Keratinocyte (primary cell): ENCODE data around the gene TMCC2. TPM values are rescaled to one million over a fixed set of nuclear protein-coding genes. Genes with fewer than 3 reads are reported as not detected.

ENCODE experiments used
- DNase-seq: peaks from one replicate; pipeline ENCODE4 v3.0.0-alpha.2; 2011; ENCODE audit warnings: low read depth, missing footprints, low spot score
- FAIRE-seq: peaks from 2 replicates; lab custom pipeline; 2011; peaks lifted over from hg19 to GRCh38; lab: Jason Lieb, UNC
- H2AFZ ChIP-seq: 2 replicates; pipeline ENCODE4 v1.6.0; 2012; ENCODE audit warnings: low read length, control low read depth, inconsistent platforms; ENCODE audit not compliant: control insufficient read depth
- H3K27ac ChIP-seq: 2 replicates; pipeline ENCODE4 v1.5.1; 2011; ENCODE audit warnings: low read length; ENCODE audit not compliant: control insufficient read depth, insufficient read depth
- H3K27me3 ChIP-seq: 3 replicates; pipeline ENCODE4 v1.6.0; 2011; ENCODE audit warnings: low read length; ENCODE audit not compliant: control insufficient read depth, insufficient read depth; ENCODE audit errors: extremely low read depth
- H3K36me3 ChIP-seq, 2 experiments: 2 replicates in 1 of 2; 3 replicates in 1 of 2; pipeline ENCODE4 v1.5.1; 2011; ENCODE audit warnings: low read length in 2 of 2, mild to moderate bottlenecking in 1 of 2; ENCODE audit not compliant: control insufficient read depth in 2 of 2, insufficient read depth in 2 of 2; ENCODE audit errors: extremely low read depth in 1 of 2
- H3K4me1 ChIP-seq: 3 replicates; pipeline ENCODE4 v1.5.1; 2011; ENCODE audit warnings: low read length; ENCODE audit not compliant: control insufficient read depth, insufficient read depth; ENCODE audit errors: extremely low read depth
- H3K4me2 ChIP-seq: 3 replicates; pipeline ENCODE4 v1.6.0; 2011; ENCODE audit warnings: low read depth, low read length; ENCODE audit not compliant: control insufficient read depth, insufficient read depth; ENCODE audit errors: extremely low read depth
- H3K4me3 ChIP-seq, 3 experiments: fragments of 200-600 bp in 1 of 3; sonication (generic) in 1 of 3; 2 replicates in 2 of 3; 3 replicates in 1 of 3; pipeline ENCODE4 v1.5.1; 2011 to 2016; ENCODE audit warnings: low read length in 3 of 3, mild to moderate bottlenecking in 3 of 3, control low read depth in 2 of 3, inconsistent platforms in 1 of 3, low read depth in 1 of 3, mixed read lengths in 1 of 3, mixed run types in 1 of 3, moderate library complexity in 1 of 3; ENCODE audit not compliant: control insufficient read depth in 2 of 3, insufficient read depth in 2 of 3; ENCODE audit errors: extremely low read depth in 1 of 3
- H3K79me2 ChIP-seq: 2 replicates; pipeline ENCODE4 v1.6.0; 2012; ENCODE audit warnings: low read length; ENCODE audit not compliant: control insufficient read depth, insufficient read depth
- H3K9ac ChIP-seq: 3 replicates; pipeline ENCODE4 v1.6.0; 2011; ENCODE audit warnings: low read length; ENCODE audit not compliant: control insufficient read depth, insufficient read depth; ENCODE audit errors: extremely low read depth
- H3K9me1 ChIP-seq: 3 replicates; pipeline ENCODE4 v1.6.0; 2011; ENCODE audit warnings: low read length; ENCODE audit not compliant: control insufficient read depth, insufficient read depth; ENCODE audit errors: extremely low read depth
- H3K9me3 ChIP-seq: 2 replicates; pipeline ENCODE4 v1.5.1; 2012; ENCODE audit warnings: low read depth, low read length; ENCODE audit not compliant: control insufficient read depth
- H4K20me1 ChIP-seq: 3 replicates; pipeline ENCODE4 v1.6.0; 2011; ENCODE audit warnings: low read length; ENCODE audit not compliant: control insufficient read depth, insufficient read depth; ENCODE audit errors: extremely low read depth
- EZH2 ChIP-seq: IDR thresholded peaks from one replicate; pipeline ENCODE4 v1.6.1; 2012; ENCODE audit warnings: inconsistent platforms, mild to moderate bottlenecking, low read length, moderate library complexity
- dilution Hi-C: fragments of 300-500 bp; cut with MboI; formaldehyde crosslinking; loops from one replicate; pipeline ENCODE4 v1.7.0; 2020; ENCODE audit warnings: low sequenced_read_pairs; ENCODE audit not compliant: extremely low pct_ligation_motif_present
- polyA plus RNA-seq, 5 experiments: library from polyadenylated mRNA; depleted of rRNA in 3 of 5; stranded (reverse) in 3 of 5; stranded (forward) in 1 of 5; unstranded in 1 of 5; fragments of >200 nt; gene quantifications; 1 replicate in 1 of 5; 2 replicates in 3 of 5; 3 replicates in 1 of 5; pipeline versions ENCODE4 v1.2.1 to v1.2.3, GENCODE V29; 2011 to 2012; ENCODE audit warnings: missing spikeins in 2 of 5, low read depth in 1 of 5, low replicate concordance in 1 of 5
- TF ChIP-seq, protein P1 (sequence below), 3 experiments: IDR thresholded peaks in 1 of 3; conservative IDR thresholded peaks in 1 of 3; optimal IDR thresholded peaks in 1 of 3; 2 replicates in 2 of 3; 3 replicates in 1 of 3; pipeline versions ENCODE3 to v1.5.1; 2011; ENCODE audit warnings: low read length in 3 of 3, mild to moderate bottlenecking in 3 of 3, moderate library complexity in 2 of 3, control low read depth in 1 of 3, inconsistent platforms in 1 of 3; ENCODE audit not compliant: insufficient read depth in 2 of 3; ENCODE audit errors: extremely low read depth in 1 of 3

TMCC2 gene
- polyA plus RNA-seq, 1 donor (not counting 4 experiments of a cell fraction or from before 2014, with no cell fraction given), result 0.60 TPM

DNA sequence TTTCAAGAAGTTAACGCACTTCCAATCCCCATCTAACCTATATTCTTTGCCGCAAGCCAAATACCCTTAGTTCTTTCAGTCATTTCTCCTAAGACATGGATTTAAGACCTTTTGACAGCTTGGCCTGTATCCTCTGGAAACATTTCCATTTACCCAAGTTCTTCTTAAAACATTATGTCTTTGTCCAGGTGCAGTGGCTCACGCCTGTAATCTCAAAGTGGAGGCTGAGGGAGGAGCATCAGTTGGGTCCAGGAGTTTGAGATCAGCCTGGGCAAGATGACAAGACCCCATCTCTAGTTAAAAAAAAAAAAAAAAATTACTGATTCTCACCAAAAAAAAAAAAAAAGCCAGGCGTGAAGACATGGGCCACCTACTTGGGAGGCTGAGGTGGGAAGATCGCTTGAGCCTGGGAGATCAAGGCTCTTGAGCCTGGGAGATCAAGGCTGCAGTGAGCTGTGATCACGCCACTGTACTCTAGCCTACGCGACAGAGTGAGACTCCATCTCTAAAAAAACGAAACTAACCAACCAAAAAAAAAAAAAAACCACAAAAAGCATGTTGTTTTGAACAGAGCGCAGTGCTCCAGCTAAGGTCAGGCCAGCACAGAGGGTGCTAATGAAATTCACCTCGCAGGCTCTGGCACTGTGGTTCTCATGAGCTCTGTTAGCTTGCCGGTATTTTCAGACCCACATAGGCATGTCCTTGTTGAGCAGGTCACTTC, 57.8 kb downstream of the TMCC2 start:
- Histone ChIP-seq H3K4me1 (peaks cover 61% of the 10 kb centered on the region), H3K36me3 (no peaks in the 10 kb centered on the region), H3K9me3 (no peaks in the 10 kb centered on the region), H3K9ac (no peak overlapping the region), H3K4me3 (no peak overlapping the region), H4K20me1 (no peaks in the 10 kb centered on the region), H2AFZ (no peak overlapping the region), H3K4me2 (peak overlapping the region; percentile 84), H3K9me1 (no peaks in the 10 kb centered on the region), H3K27me3 (no peaks in the 10 kb centered on the region), H3K79me2 (no peaks in the 10 kb centered on the region), H3K27ac (peak overlapping the region; percentile 62)
- dilution Hi-C loops, result no loop called here
- no peak for TF ChIP-seq EZH2
- TF ChIP-seq, protein P1, sequence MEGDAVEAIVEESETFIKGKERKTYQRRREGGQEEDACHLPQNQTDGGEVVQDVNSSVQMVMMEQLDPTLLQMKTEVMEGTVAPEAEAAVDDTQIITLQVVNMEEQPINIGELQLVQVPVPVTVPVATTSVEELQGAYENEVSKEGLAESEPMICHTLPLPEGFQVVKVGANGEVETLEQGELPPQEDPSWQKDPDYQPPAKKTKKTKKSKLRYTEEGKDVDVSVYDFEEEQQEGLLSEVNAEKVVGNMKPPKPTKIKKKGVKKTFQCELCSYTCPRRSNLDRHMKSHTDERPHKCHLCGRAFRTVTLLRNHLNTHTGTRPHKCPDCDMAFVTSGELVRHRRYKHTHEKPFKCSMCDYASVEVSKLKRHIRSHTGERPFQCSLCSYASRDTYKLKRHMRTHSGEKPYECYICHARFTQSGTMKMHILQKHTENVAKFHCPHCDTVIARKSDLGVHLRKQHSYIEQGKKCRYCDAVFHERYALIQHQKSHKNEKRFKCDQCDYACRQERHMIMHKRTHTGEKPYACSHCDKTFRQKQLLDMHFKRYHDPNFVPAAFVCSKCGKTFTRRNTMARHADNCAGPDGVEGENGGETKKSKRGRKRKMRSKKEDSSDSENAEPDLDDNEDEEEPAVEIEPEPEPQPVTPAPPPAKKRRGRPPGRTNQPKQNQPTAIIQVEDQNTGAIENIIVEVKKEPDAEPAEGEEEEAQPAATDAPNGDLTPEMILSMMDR (optimal IDR thresholded peaks at IDR 0.05 in 1 of 3, IDR thresholded peaks at IDR 0.05 in 1 of 3, conservative IDR thresholded peaks at IDR 0.05 in 1 of 3; ENCODE audit: extremely low read depth in 1 of 3, insufficient read depth in 2 of 3, low read length in 3 of 3), result no peak
- DNase-seq (no peak), FAIRE-seq (no peak)

DNA sequence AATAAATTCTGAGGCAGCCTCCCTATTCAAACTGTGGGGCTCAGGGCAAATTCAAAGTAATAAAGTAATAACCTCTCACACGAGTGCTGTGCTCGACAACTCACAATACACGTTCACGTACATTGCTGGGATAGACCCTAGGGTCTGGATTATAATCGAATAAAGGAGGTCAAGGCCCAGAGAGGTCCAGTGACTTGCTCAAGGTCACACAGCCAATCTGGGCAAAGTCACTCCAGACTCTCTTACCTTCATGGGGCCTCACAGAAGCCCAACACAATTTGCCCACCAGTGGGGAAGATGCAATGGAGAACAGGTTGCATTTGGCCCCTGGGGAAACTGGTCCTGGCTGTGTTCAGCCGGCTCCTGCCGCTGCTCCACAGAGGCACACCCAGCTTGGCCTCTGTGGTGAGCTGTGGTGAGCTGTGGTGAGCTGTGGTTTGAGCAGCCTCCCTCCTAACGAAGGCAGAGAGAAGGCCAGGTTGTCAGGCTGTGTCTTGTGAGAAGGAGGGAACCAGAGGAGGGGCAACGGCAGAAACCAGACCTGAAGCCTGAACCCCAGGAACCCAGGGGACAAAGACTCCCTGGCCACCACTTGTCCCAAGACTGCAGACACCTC, 58.7 kb downstream of the TMCC2 start:
- H2AFZ ChIP-seq, result no peak overlapping the region
- FAIRE-seq (peak; percentile 74), DNase-seq (no peak)
- H3K9me1 ChIP-seq, result no peaks in the 10 kb centered on the region
- H3K27me3 ChIP-seq, result no peaks in the 10 kb centered on the region
- no peaks in the 10 kb centered on the region for H3K79me2 ChIP-seq
- peaks cover 61% of the 10 kb centered on the region for H3K4me1 ChIP-seq
- no peak overlapping the region for H3K4me3 ChIP-seq
- H3K4me2 ChIP-seq, result peak overlapping the region; percentile 24
- H3K36me3 ChIP-seq, result no peaks in the 10 kb centered on the region
- no peak overlapping the region for H3K27ac ChIP-seq
- no peaks in the 10 kb centered on the region for H4K20me1 ChIP-seq
- no peak for TF ChIP-seq EZH2
- TF ChIP-seq, protein P1 (optimal IDR thresholded peaks at IDR 0.05 in 1 of 3, IDR thresholded peaks at IDR 0.05 in 1 of 3, conservative IDR thresholded peaks at IDR 0.05 in 1 of 3; ENCODE audit: extremely low read depth in 1 of 3, insufficient read depth in 2 of 3, low read length in 3 of 3), result no peak
- no peak overlapping the region for H3K9ac ChIP-seq
- no peaks in the 10 kb centered on the region for H3K9me3 ChIP-seq
- dilution Hi-C loops, result no loop called here
